Hepatocyte (in vitro differentiated cells): Measurements from ENCODE around the gene NCS1. TPM values are rescaled to one million over a fixed set of nuclear protein-coding genes. Genes with fewer than 3 reads are reported as not detected.

ENCODE experiments used
- DNase-seq: peaks from one replicate; pipeline ENCODE4 v3.0.0-alpha.2; 2016; ENCODE audit warnings: low spot score
- H2AFZ ChIP-seq: fragments of 200-600 bp; sonication (generic); 2 replicates; pipeline ENCODE4 v1.6.0; 2016; ENCODE audit warnings: antibody characterized with exemption, mild to moderate bottlenecking
- H3K27ac ChIP-seq: fragments of 200-600 bp; sonication (generic); 2 replicates; pipeline ENCODE4 v1.5.1; 2016; ENCODE audit warnings: mild to moderate bottlenecking
- H3K27me3 ChIP-seq: fragments of 200-600 bp; sonication (generic); 2 replicates; pipeline ENCODE4 v1.6.1; 2016
- H3K36me3 ChIP-seq: fragments of 200-600 bp; sonication (generic); replicated peaks from 2 replicates; pipeline ENCODE4 v1.5.1; 2016; ENCODE audit warnings: low read depth; ENCODE audit not compliant: insufficient read depth
- H3K4me1 ChIP-seq: fragments of 200-600 bp; sonication (generic); 2 replicates; pipeline ENCODE4 v1.5.1; 2016; ENCODE audit warnings: mild to moderate bottlenecking, moderate library complexity; ENCODE audit not compliant: insufficient read depth
- H3K4me2 ChIP-seq: fragments of 200-600 bp; sonication (generic); 2 replicates; pipeline ENCODE4 v1.6.0; 2016
- H3K4me3 ChIP-seq: fragments of 200-600 bp; sonication (generic); 2 replicates; pipeline ENCODE4 v1.5.1; 2016; ENCODE audit warnings: mild to moderate bottlenecking
- H3K79me2 ChIP-seq: fragments of 200-600 bp; sonication (generic); 2 replicates; pipeline ENCODE4 v1.6.0; 2017; ENCODE audit warnings: mild to moderate bottlenecking
- H3K9me2 ChIP-seq: fragments of 200-600 bp; sonication (generic); replicated peaks from 2 replicates; pipeline ENCODE4 v1.6.0; 2017; ENCODE audit warnings: mild to moderate bottlenecking; ENCODE audit not compliant: insufficient read depth
- H3K9me3 ChIP-seq: fragments of 200-600 bp; sonication (generic); 2 replicates; pipeline ENCODE4 v1.5.1; 2016; ENCODE audit warnings: low read depth, mild to moderate bottlenecking
- H4K20me1 ChIP-seq: fragments of 200-600 bp; sonication (generic); 2 replicates; pipeline ENCODE4 v1.6.0; 2016; ENCODE audit warnings: mild to moderate bottlenecking; ENCODE audit not compliant: insufficient read depth, poor library complexity, severe bottlenecking
- CTCF ChIP-seq: fragments of 200-600 bp; sonication (generic); IDR thresholded peaks from 2 replicates; pipeline ENCODE4 v1.5.1; 2016; ENCODE audit warnings: antibody characterized with exemption, mild to moderate bottlenecking; ENCODE audit not compliant: poor library complexity
- EZH2 ChIP-seq: fragments of 200-600 bp; sonication (generic); IDR thresholded peaks from 2 replicates; pipeline ENCODE4 v1.6.1; 2016; ENCODE audit warnings: antibody characterized with exemption, mild to moderate bottlenecking, borderline replicate concordance
- EZH2phosphoT487 ChIP-seq: fragments of 200-600 bp; sonication (generic); IDR thresholded peaks from one replicate; pipeline ENCODE4 v1.6.1; 2018; ENCODE audit warnings: antibody characterized with exemption, mild to moderate bottlenecking, low read depth, moderate library complexity; ENCODE audit not compliant: unreplicated experiment, severe bottlenecking
- WGBS: methylation state at CpG from one replicate; pipeline ENCODE4 v1.1.6; 2016; ENCODE audit warnings: low lambda C conversion rate; ENCODE audit errors: missing lambda C conversion rate; 5-methylcytosine and 5-hydroxymethylcytosine counted together
- polyA plus RNA-seq: library from polyadenylated mRNA; unstranded; fragments of >200 nt; fragmentation: Nextera tagmentation; extraction: Ambion mirVana; gene quantifications from 2 replicates; pipeline ENCODE4 v1.2.1, GENCODE V29; 2016
- total RNA-seq: library from RNA; depleted of rRNA; stranded (reverse); fragments of >200 nt; gene quantifications from 2 replicates; pipeline ENCODE4 v1.2.3, GENCODE V29; 2014

The NCS1 gene
- total and polyA plus RNA-seq, 2 experiments from 2014 or later: 16.8 to 25.3 TPM

DNA sequence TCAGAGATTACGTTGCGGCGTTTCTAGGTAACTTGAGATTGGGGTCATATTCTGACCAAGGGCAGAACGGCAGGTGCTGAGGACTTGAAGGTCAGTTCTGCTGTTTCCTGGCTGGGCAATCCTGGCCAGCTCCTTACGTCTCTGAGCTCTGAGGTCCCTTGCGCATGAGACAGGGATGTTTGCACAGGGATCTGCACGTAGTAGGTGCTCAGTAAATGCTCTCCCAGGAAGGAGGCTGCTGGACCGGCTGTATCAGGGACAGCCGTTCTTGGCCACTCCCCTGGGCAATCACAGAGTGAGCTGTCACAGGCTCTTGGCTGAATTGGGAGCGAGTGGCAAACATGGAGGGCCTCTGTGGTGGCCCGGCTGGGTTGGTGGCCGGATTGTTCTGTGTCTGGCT, 8.3 kb downstream of the NCS1 start:
- Histone ChIP-seq H4K20me1 (no peaks in the 10 kb centered on the region), H3K4me2 (no peak overlapping the region), H3K27me3 (no peaks in the 10 kb centered on the region), H3K4me3 (no peak overlapping the region), H3K79me2 (peaks cover 50% of the 10 kb centered on the region), H3K36me3 (no peaks in the 10 kb centered on the region), H3K9me3 (no peaks in the 10 kb centered on the region), H3K27ac (no peak overlapping the region), H3K9me2 (no peaks in the 10 kb centered on the region), H2AFZ (no peak overlapping the region), H3K4me1 (peaks cover 16% of the 10 kb centered on the region)
- 94% methylated on average over 12 of the region's 12 CpGs for WGBS
- no peak for TF ChIP-seq EZH2phosphoT487
- no peak for TF ChIP-seq CTCF
- no peak for TF ChIP-seq EZH2
- no peak for DNase-seq

GRCh38 chr9:130181678-130182380, 9.6 kb downstream of the NCS1 start:
- no peak overlapping the region for H3K4me2 ChIP-seq
- WGBS: 97% methylated on average over 25 of the region's 33 CpGs
- no peaks in the 10 kb centered on the region for H3K9me2 ChIP-seq
- H3K27ac ChIP-seq: no peak overlapping the region
- H3K4me1 ChIP-seq: peaks cover 29% of the 10 kb centered on the region
- no peaks in the 10 kb centered on the region for H3K9me3 ChIP-seq
- no peak overlapping the region for H2AFZ ChIP-seq
- no peak overlapping the region for H3K4me3 ChIP-seq
- H4K20me1 ChIP-seq: no peaks in the 10 kb centered on the region
- TF ChIP-seq EZH2: no peak
- no peak for TF ChIP-seq EZH2phosphoT487
- TF ChIP-seq CTCF: no peak
- H3K79me2 ChIP-seq: peaks cover 56% of the 10 kb centered on the region
- no peak for DNase-seq
- no peaks in the 10 kb centered on the region for H3K27me3 ChIP-seq
- no peaks in the 10 kb centered on the region for H3K36me3 ChIP-seq

DNA sequence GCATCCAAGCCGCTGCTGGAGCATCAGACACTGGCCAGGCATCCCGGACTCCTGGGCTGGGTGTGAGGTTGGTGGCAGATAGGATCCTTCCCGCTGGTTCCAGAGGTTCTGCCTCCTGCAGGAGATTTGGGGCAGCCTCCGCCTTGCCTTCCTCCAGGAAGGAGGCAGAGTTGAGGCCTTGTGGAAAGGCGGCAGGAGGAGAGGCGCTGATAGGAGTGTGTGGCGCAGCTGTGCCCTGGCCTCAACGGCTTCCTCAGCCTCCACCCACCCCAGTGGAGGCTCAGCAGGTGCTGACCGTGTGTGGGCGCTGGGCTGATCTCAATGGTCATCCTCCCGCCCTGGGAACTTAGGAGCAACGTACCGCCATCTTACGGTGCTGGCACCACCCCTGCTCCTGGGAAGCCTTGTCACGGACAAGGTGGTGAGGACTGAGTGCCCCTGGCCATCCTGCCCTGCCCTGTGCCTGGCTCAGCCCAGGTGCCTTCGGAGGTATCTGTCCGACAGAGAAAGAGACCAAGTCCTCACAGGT, 10.2 kb downstream of the NCS1 start:
- no peak for DNase-seq
- H3K4me2 ChIP-seq: no peak overlapping the region
- H3K9me3 ChIP-seq: no peaks in the 10 kb centered on the region
- no peaks in the 10 kb centered on the region for H3K9me2 ChIP-seq
- no peak overlapping the region for H3K4me3 ChIP-seq
- H3K27me3 ChIP-seq: no peaks in the 10 kb centered on the region
- WGBS: 95% methylated on average over 17 of the region's 17 CpGs
- no peaks in the 10 kb centered on the region for H4K20me1 ChIP-seq
- TF ChIP-seq CTCF: no peak
- no peak for TF ChIP-seq EZH2phosphoT487
- no peak for TF ChIP-seq EZH2
- H3K27ac ChIP-seq: peak overlapping the region; percentile 82
- H3K79me2 ChIP-seq: peaks cover 58% of the 10 kb centered on the region
- H3K36me3 ChIP-seq: no peaks in the 10 kb centered on the region
- no peak overlapping the region for H2AFZ ChIP-seq
- H3K4me1 ChIP-seq: peaks cover 33% of the 10 kb centered on the region
